ENCODE measurements around the gene BICRA. TPM values are rescaled to one million over a fixed set of nuclear protein-coding genes. Genes with fewer than 3 reads are reported as not detected.

Gene BICRA
- total RNA-seq, 1 donor: 3.0 TPM

DNA sequence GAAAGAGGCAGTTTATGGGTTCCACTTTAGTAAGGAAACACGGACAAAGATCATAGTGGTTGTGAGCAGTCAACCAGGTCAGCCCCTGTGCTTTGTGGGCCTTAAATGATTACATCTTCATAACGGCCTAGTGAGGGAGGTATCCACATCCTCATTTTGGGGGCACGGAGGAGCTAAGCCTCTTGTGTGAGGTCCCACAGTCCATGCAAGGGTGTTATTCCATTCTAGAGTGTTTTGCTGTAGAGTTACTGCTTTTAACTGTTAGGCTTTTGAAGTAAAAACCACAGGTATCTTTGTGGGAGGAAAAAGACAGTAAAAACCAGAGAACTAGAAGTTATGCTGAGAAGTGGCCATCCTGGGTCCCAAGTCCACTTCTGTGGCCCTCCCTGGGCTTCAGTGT, 140.4 kb downstream of the BICRA start:
- DNase-seq (ENCODE audit: low read depth): no peak
- TF ChIP-seq CTCF (IDR thresholded peaks at IDR 0.05; ENCODE audit: insufficient read depth, low read depth, low read length): no peak
- no peak overlapping the region for H3K4me3 ChIP-seq (ENCODE audit: low read depth, low read length)

DNA sequence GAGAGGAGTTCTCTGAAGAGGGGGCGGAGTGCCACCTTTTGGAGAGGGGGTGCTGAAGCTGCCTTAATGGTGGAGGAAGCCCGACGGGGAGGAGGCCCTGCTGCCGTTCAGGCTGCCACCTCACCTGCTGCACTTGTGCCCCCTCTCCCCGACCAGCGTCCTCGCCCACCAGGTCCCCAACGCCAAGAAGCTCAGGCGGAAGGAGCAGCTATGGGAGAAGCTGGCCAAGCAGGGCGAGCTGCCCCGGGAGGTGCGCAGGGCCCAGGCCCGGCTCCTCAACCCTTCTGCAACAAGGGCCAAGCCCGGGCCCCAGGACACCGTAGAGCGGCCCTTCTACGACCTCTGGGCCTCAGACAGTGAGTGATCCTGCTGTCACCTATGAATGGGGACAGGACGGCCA, 141.8 kb downstream of the BICRA start:
- DNase-seq (ENCODE audit: low read depth): no peak
- no peak overlapping the region for H3K4me3 ChIP-seq (ENCODE audit: low read depth, low read length)
- no peak for TF ChIP-seq CTCF (IDR thresholded peaks at IDR 0.05; ENCODE audit: insufficient read depth, low read depth, low read length)

- DNase-seq (ENCODE audit: low read depth): no peak
- TF ChIP-seq CTCF (IDR thresholded peaks at IDR 0.05; ENCODE audit: insufficient read depth, low read depth, low read length): no peak
- H3K4me3 ChIP-seq (ENCODE audit: low read depth, low read length): no peak overlapping the region
These were observed 143.7 kb downstream of the BICRA start for GRCh38 chr19:47752440-47753211.

Small RNA genes within 50 kb of the gene (small RNA-seq; reads per million reads assigned to genes)
- not detected for gene RN7SL322P

Other genes starting within 250 kb of the BICRA start
- gene MEIS3, start 189.6 kb upstream of the BICRA start, total RNA-seq: 38.0 and 60.6 TPM in 2 replicates
- gene SLC8A2, start 137.2 kb upstream of the BICRA start, total RNA-seq: not detected in 2 replicates
- gene KPTN, start 124.9 kb upstream of the BICRA start, total RNA-seq: 2.6 and 3.9 TPM in 2 replicates
- 72.5 and 82.8 TPM in 2 replicates for gene NAPA, start 94.1 kb upstream of the BICRA start, total RNA-seq
- under 0.01 TPM in 2 replicates for gene ZNF541, start 36.0 kb upstream of the BICRA start, total RNA-seq
- gene EHD2, start 104.3 kb downstream of the BICRA start, total RNA-seq: 144 and 166 TPM in 2 replicates
- 35.0 and 49.0 TPM in 2 replicates for gene NOP53, start 136.4 kb downstream of the BICRA start, total RNA-seq
- 287 and 328 TPM in 2 replicates for gene SELENOW, start 169.6 kb downstream of the BICRA start, total RNA-seq
- not detected in 2 replicates for gene TPRX1, start 195.4 kb downstream of the BICRA start, total RNA-seq
- gene CRX, start 212.8 kb downstream of the BICRA start, total RNA-seq: not detected in 2 replicates

Data from fibroblast of villous mesenchyme (primary cell).